ENCODE data around the gene SCARB1.

DNA sequence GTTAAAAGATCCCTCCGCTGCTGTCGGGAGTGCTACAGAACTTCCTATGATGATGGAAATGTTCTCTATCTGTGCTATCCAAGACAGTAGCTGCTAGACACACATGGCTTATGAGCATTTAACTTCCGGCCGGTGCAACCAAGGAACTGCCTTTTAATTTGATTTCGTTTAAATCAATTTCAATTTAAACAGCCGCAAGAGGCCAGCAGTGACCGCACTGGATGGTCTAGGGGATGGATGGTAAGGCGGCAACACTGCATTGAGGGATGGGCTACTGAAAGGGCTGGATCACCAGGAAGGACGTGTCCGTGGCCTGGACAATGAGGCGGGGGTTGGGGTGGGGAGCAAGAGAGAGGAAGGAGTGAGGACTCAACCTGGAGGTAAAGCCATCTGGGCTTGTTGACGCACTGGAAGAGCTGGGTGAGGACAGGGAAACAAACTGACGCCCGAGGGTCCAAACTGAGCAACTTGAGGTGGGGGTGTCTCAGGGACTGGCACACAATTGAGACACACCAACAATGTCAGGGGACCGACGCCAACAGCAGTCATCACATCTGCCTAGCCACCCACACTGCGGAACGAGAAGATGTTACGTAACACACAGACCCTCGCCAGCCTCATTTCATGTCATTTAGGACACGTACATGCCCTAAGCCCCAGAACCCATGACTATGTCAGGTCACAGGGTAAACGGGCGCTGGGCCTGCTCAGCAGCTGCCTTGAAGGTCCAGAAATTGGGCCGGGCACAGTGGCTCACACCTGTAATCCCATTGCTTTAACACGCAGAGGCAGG, 57.6 kb downstream of the SCARB1 start:
- no peak for TF ChIP-seq CTCF (conservative IDR thresholded peaks at IDR 0.05 in 1 of 2, IDR thresholded peaks at IDR 0.05 in 1 of 2; ENCODE audit: low read depth in 1 of 2, low read length in 2 of 2)
- no peak for TF ChIP-seq EZH2 (IDR thresholded peaks at IDR 0.05; ENCODE audit: low read length, missing control alignments)
